Esophagus muscularis mucosa (tissue), 4 donors: ENCODE data around the gene MASP1. TPM values are rescaled to one million over a fixed set of nuclear protein-coding genes. Genes with fewer than 3 reads are reported as not detected.

Experiments
- DNase-seq: peaks from one replicate; pipeline ENCODE4 v3.0.0-alpha.2; 2017; ENCODE audit errors: extremely low spot score
- H3K27ac ChIP-seq, 4 donors: fragments of 200-600 bp; sonication (generic); replicated peaks in 1 of 4; 1 replicate in 3 of 4; 2 replicates in 1 of 4; pipeline ENCODE4 v1.5.1; 2016 to 2019; ENCODE audit warnings: mild to moderate bottlenecking in 1 of 4
- H3K27me3 ChIP-seq, 4 donors: fragments of 200-600 bp; sonication (generic); one replicate each; pipeline versions ENCODE4 v1.5.1 to v1.6.0; 2016 to 2019
- H3K36me3 ChIP-seq, 4 donors: fragments of 200-600 bp; sonication (generic); one replicate each; pipeline ENCODE4 v1.5.1; 2016 to 2019
- H3K4me1 ChIP-seq, 4 donors: fragments of 200-600 bp; sonication (generic); one replicate each; pipeline ENCODE4 v1.5.1; 2016 to 2019
- H3K4me3 ChIP-seq, 4 donors: fragments of 200-600 bp; sonication (generic); 1 replicate in 2 of 4; 2 replicates in 2 of 4; pipeline ENCODE4 v1.5.1; 2016 to 2019; ENCODE audit warnings: mild to moderate bottlenecking in 4 of 4, moderate library complexity in 1 of 4
- H3K9me3 ChIP-seq, 4 donors: fragments of 200-600 bp; sonication (generic); 1 replicate in 3 of 4; 2 replicates in 1 of 4; pipeline ENCODE4 v1.5.1; 2016 to 2019
- CTCF ChIP-seq, 3 experiments: fragments of 200-600 bp in 2 of 3; fragments of 450-650 bp in 1 of 3; sonication (generic) in 2 of 3; IDR thresholded peaks; one replicate each; pipeline ENCODE4 v1.5.1; 2017 to 2019; ENCODE audit warnings: antibody characterized with exemption in 3 of 3, mild to moderate bottlenecking in 2 of 3, moderate library complexity in 1 of 3
- EP300 ChIP-seq: sonication (generic); formaldehyde crosslinking; IDR thresholded peaks from one replicate; pipeline ENCODE4 v1.6.1; 2017; ENCODE audit warnings: antibody characterized with exemption
- POLR2A ChIP-seq: fragments of 450-650 bp; IDR thresholded peaks from one replicate; pipeline ENCODE4 v1.6.1; 2017; ENCODE audit warnings: antibody characterized with exemption, moderate library complexity, mild to moderate bottlenecking, low read depth
- POLR2AphosphoS5 ChIP-seq, 2 donors: sonication (generic); formaldehyde crosslinking; IDR thresholded peaks; one replicate each; pipeline ENCODE4 v1.6.1; 2017; ENCODE audit warnings: antibody characterized with exemption in 2 of 2
- WGBS: methylation state at CpG from one replicate; pipeline ENCODE4 v1.1.5; 2018; 5-methylcytosine and 5-hydroxymethylcytosine counted together
- intact Hi-C: fragments of 100-400 bp; cut with DNase I; formaldehyde crosslinking; loops from one replicate; pipeline ENCODE4 v1.15.1; 2023
- total RNA-seq, 4 donors: library from RNA; depleted of rRNA; stranded (reverse); fragments of >200 nt; gene quantifications; one replicate each; pipeline versions ENCODE4 v1.1.0 to v1.2.1, GENCODE V29; 2016

Gene MASP1
- total RNA-seq, 4 donors from 2014 or later: 0.66 to 3.5 (median 2.1) TPM

GRCh38 chr3:187256051-187256616, 35.4 kb downstream of the MASP1 start:
- WGBS: 80% methylated on average over 10 of the region's 10 CpGs
- no peak overlapping the region for H3K27ac ChIP-seq
- peaks cover 0 to 84% (median 0%) of the 10 kb centered on the region in 4 donors for H3K36me3 ChIP-seq

GRCh38 chr3:187255314-187255713, 36.2 kb downstream of the MASP1 start:
- Histone ChIP-seq H3K27me3 (no peaks in the 10 kb centered on the region), H3K4me3 (no peak overlapping the region), H3K36me3 (peaks cover 0 to 84% (median 0%) of the 10 kb centered on the region in 4 donors), H3K4me1 (peaks cover 0 to 3% (median 0%) of the 10 kb centered on the region in 4 donors), H3K9me3 (no peaks in the 10 kb centered on the region), H3K27ac (no peak overlapping the region)
- intact Hi-C loops: no loop called here
- TF ChIP-seq CTCF (IDR thresholded peaks at IDR 0.05) (no peak), POLR2A (no peak)
- 47% methylated on average over 1 of the region's 1 CpG for WGBS
- no peak for DNase-seq

More at GRCh38 chr3:187256051-187256616, 35.4 kb downstream of the MASP1 start:
- intact Hi-C loops: no loop called here
- no peak overlapping the region for H3K4me3 ChIP-seq
- peaks cover 0 to 3% (median 0%) of the 10 kb centered on the region in 4 donors for H3K4me1 ChIP-seq
- TF ChIP-seq POLR2A: no peak
- TF ChIP-seq EP300: no peak
- TF ChIP-seq POLR2AphosphoS5 (IDR thresholded peaks at IDR 0.05): no peak
- TF ChIP-seq CTCF (IDR thresholded peaks at IDR 0.05): no peak
- no peaks in the 10 kb centered on the region for H3K27me3 ChIP-seq
- H3K9me3 ChIP-seq: no peaks in the 10 kb centered on the region
- no peak for DNase-seq

- TF ChIP-seq POLR2A (no peak), EP300 (no peak), POLR2AphosphoS5 (IDR thresholded peaks at IDR 0.05) (no peak), CTCF (IDR thresholded peaks at IDR 0.05) (no peak)
- 96% methylated on average over 4 of the region's 4 CpGs for WGBS
- H3K36me3 ChIP-seq: peaks cover 0 to 57% (median 0%) of the 10 kb centered on the region in 4 donors
- no peak for DNase-seq
- H3K27me3 ChIP-seq: no peaks in the 10 kb centered on the region
- no peak overlapping the region for H3K27ac ChIP-seq
- peaks cover 0 to 3% (median 0%) of the 10 kb centered on the region in 4 donors for H3K4me1 ChIP-seq
- no peak overlapping the region for H3K4me3 ChIP-seq
- intact Hi-C loops: no loop called here
- H3K9me3 ChIP-seq: no peaks in the 10 kb centered on the region
Measured at GRCh38 chr3:187252311-187252710, 39.2 kb downstream of the MASP1 start.

GRCh38 chr3:187251599-187251998, 39.9 kb downstream of the MASP1 start:
- DNase-seq: no peak
- H3K4me3 ChIP-seq: no peak overlapping the region
- no peak for TF ChIP-seq POLR2AphosphoS5 (IDR thresholded peaks at IDR 0.05)
- TF ChIP-seq CTCF (IDR thresholded peaks at IDR 0.05): no peak
- TF ChIP-seq POLR2A: no peak
- TF ChIP-seq EP300: no peak
- 67% methylated on average over 3 of the region's 3 CpGs for WGBS
- intact Hi-C loops: no loop called here
- no peak overlapping the region for H3K27ac ChIP-seq
- no peaks in the 10 kb centered on the region for H3K9me3 ChIP-seq
- no peaks in the 10 kb centered on the region for H3K27me3 ChIP-seq
- peaks cover 0 to 49% (median 0%) of the 10 kb centered on the region in 4 donors for H3K36me3 ChIP-seq
- H3K4me1 ChIP-seq: peaks cover 0 to 3% (median 0%) of the 10 kb centered on the region in 4 donors

GRCh38 chr3:187247398-187247797, 44.1 kb downstream of the MASP1 start:
- no peak for TF ChIP-seq CTCF (IDR thresholded peaks at IDR 0.05)
- no peak for TF ChIP-seq POLR2AphosphoS5 (IDR thresholded peaks at IDR 0.05)
- TF ChIP-seq POLR2A: no peak
- WGBS: 66% methylated on average over 3 of the region's 3 CpGs
- intact Hi-C loops: no loop called here
- Histone ChIP-seq H3K4me3 (no peak overlapping the region), H3K27me3 (no peaks in the 10 kb centered on the region), H3K9me3 (no peaks in the 10 kb centered on the region), H3K36me3 (peaks cover 0 to 22% (median 0%) of the 10 kb centered on the region in 4 donors), H3K4me1 (no peaks in the 10 kb centered on the region), H3K27ac (no peak overlapping the region)
- DNase-seq: no peak
